NB4 (cell line): ENCODE data around the gene PLA2R1.

Source experiments
- DNase-seq: peaks from one replicate; pipeline ENCODE4 v3.0.0; 2010; ENCODE audit warnings: low read depth
- H3K4me3 ChIP-seq: one replicate; pipeline ENCODE4 v1.5.1; 2011; ENCODE audit warnings: mild to moderate bottlenecking, low read depth, low read length, moderate library complexity
- CTCF ChIP-seq: IDR thresholded peaks from one replicate; pipeline ENCODE4 v1.5.1; 2012; ENCODE audit warnings: low read depth, low read length
- MAX ChIP-seq: IDR thresholded peaks from 2 replicates; pipeline ENCODE4 v1.6.1; 2011; ENCODE audit warnings: low read depth, low read length
- MYC ChIP-seq: IDR thresholded peaks from 2 replicates; pipeline ENCODE4 v1.6.1; 2011; ENCODE audit warnings: low read depth, low read length
- POLR2A ChIP-seq: IDR thresholded peaks from 2 replicates; pipeline ENCODE4 v1.6.1; 2011; ENCODE audit warnings: mild to moderate bottlenecking; ENCODE audit not compliant: insufficient read length; ENCODE audit errors: extremely low read depth

PLA2R1 gene

GRCh38 chr2:160006475-160006874, 55.9 kb downstream of the PLA2R1 start:
- no peak for DNase-seq
- no peak overlapping the region for H3K4me3 ChIP-seq
- TF ChIP-seq CTCF (no peak), POLR2A (no peak), MYC (no peak), MAX (no peak)

- H3K4me3 ChIP-seq, result no peak overlapping the region
- no peak for DNase-seq
- no peak for TF ChIP-seq POLR2A
- no peak for TF ChIP-seq MAX
- TF ChIP-seq MYC, result no peak
- no peak for TF ChIP-seq CTCF
Observed at GRCh38 chr2:160005908-160006307, 56.5 kb downstream of the PLA2R1 start.

GRCh38 chr2:160005476-160005875, 56.9 kb downstream of the PLA2R1 start:
- no peak overlapping the region for H3K4me3 ChIP-seq
- no peak for DNase-seq
- TF ChIP-seq CTCF, result no peak
- no peak for TF ChIP-seq MAX
- TF ChIP-seq MYC, result no peak
- no peak for TF ChIP-seq POLR2A

GRCh38 chr2:159998961-159999360, 63.5 kb downstream of the PLA2R1 start:
- peak; percentile 18 for DNase-seq
- H3K4me3 ChIP-seq, result no peak overlapping the region
- TF ChIP-seq POLR2A (no peak), CTCF (peak; percentile 37)

DNA sequence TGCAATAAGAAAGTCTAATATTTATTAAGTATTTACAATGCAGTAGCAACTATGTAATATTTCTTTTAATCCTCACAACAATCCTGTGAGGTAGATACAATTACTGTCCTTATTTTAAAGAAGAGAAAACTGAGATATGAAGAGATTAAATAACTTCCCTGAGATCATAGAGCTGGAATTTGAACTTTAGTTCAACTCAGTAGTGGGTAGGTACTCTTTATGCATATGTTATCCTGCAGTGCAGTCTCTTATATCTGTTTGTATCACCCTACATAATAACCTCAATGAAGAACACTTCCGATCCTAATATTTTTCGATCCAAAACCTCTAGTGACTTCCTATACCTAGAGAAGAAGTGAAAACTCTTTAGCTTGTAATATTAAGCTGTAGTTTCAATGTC, 64.2 kb downstream of the PLA2R1 start:
- TF ChIP-seq MYC (no peak), CTCF (no peak), POLR2A (no peak), MAX (no peak)
- no peak for DNase-seq
- H3K4me3 ChIP-seq, result no peak overlapping the region

GRCh38 chr2:159996792-159997546, 65.4 kb downstream of the PLA2R1 start:
- H3K4me3 ChIP-seq, result no peak overlapping the region
- DNase-seq, result no peak
- TF ChIP-seq CTCF (no peak), MAX (no peak), MYC (no peak), POLR2A (no peak)
